Keratinocyte (primary cell): ENCODE data around the gene CFAP54. TPM values are rescaled to one million over a fixed set of nuclear protein-coding genes. Genes with fewer than 3 reads are reported as not detected.

Source experiments
- DNase-seq: peaks from one replicate; pipeline ENCODE4 v3.0.0-alpha.2; 2011; ENCODE audit warnings: low read depth, missing footprints, low spot score
- FAIRE-seq: peaks from 2 replicates; lab custom pipeline; 2011; peaks lifted over from hg19 to GRCh38; lab: Jason Lieb, UNC
- H2AFZ ChIP-seq: 2 replicates; pipeline ENCODE4 v1.6.0; 2012; ENCODE audit warnings: low read length, control low read depth, inconsistent platforms; ENCODE audit not compliant: control insufficient read depth
- H3K27ac ChIP-seq: 2 replicates; pipeline ENCODE4 v1.5.1; 2011; ENCODE audit warnings: low read length; ENCODE audit not compliant: control insufficient read depth, insufficient read depth
- H3K27me3 ChIP-seq: 3 replicates; pipeline ENCODE4 v1.6.0; 2011; ENCODE audit warnings: low read length; ENCODE audit not compliant: control insufficient read depth, insufficient read depth; ENCODE audit errors: extremely low read depth
- H3K36me3 ChIP-seq, 2 experiments: 2 replicates in 1 of 2; 3 replicates in 1 of 2; pipeline ENCODE4 v1.5.1; 2011; ENCODE audit warnings: low read length in 2 of 2, mild to moderate bottlenecking in 1 of 2; ENCODE audit not compliant: control insufficient read depth in 2 of 2, insufficient read depth in 2 of 2; ENCODE audit errors: extremely low read depth in 1 of 2
- H3K4me1 ChIP-seq: 3 replicates; pipeline ENCODE4 v1.5.1; 2011; ENCODE audit warnings: low read length; ENCODE audit not compliant: control insufficient read depth, insufficient read depth; ENCODE audit errors: extremely low read depth
- H3K4me2 ChIP-seq: 3 replicates; pipeline ENCODE4 v1.6.0; 2011; ENCODE audit warnings: low read depth, low read length; ENCODE audit not compliant: control insufficient read depth, insufficient read depth; ENCODE audit errors: extremely low read depth
- H3K4me3 ChIP-seq, 3 experiments: fragments of 200-600 bp in 1 of 3; sonication (generic) in 1 of 3; 2 replicates in 2 of 3; 3 replicates in 1 of 3; pipeline ENCODE4 v1.5.1; 2011 to 2016; ENCODE audit warnings: low read length in 3 of 3, mild to moderate bottlenecking in 3 of 3, control low read depth in 2 of 3, inconsistent platforms in 1 of 3, low read depth in 1 of 3, mixed read lengths in 1 of 3, mixed run types in 1 of 3, moderate library complexity in 1 of 3; ENCODE audit not compliant: control insufficient read depth in 2 of 3, insufficient read depth in 2 of 3; ENCODE audit errors: extremely low read depth in 1 of 3
- H3K79me2 ChIP-seq: 2 replicates; pipeline ENCODE4 v1.6.0; 2012; ENCODE audit warnings: low read length; ENCODE audit not compliant: control insufficient read depth, insufficient read depth
- H3K9ac ChIP-seq: 3 replicates; pipeline ENCODE4 v1.6.0; 2011; ENCODE audit warnings: low read length; ENCODE audit not compliant: control insufficient read depth, insufficient read depth; ENCODE audit errors: extremely low read depth
- H3K9me1 ChIP-seq: 3 replicates; pipeline ENCODE4 v1.6.0; 2011; ENCODE audit warnings: low read length; ENCODE audit not compliant: control insufficient read depth, insufficient read depth; ENCODE audit errors: extremely low read depth
- H3K9me3 ChIP-seq: 2 replicates; pipeline ENCODE4 v1.5.1; 2012; ENCODE audit warnings: low read depth, low read length; ENCODE audit not compliant: control insufficient read depth
- H4K20me1 ChIP-seq: 3 replicates; pipeline ENCODE4 v1.6.0; 2011; ENCODE audit warnings: low read length; ENCODE audit not compliant: control insufficient read depth, insufficient read depth; ENCODE audit errors: extremely low read depth
- CTCF ChIP-seq, 3 experiments: IDR thresholded peaks in 1 of 3; conservative IDR thresholded peaks in 1 of 3; optimal IDR thresholded peaks in 1 of 3; 2 replicates in 2 of 3; 3 replicates in 1 of 3; pipeline versions ENCODE3 to v1.5.1; 2011; ENCODE audit warnings: low read length in 3 of 3, mild to moderate bottlenecking in 3 of 3, moderate library complexity in 2 of 3, control low read depth in 1 of 3, inconsistent platforms in 1 of 3; ENCODE audit not compliant: insufficient read depth in 2 of 3; ENCODE audit errors: extremely low read depth in 1 of 3
- EZH2 ChIP-seq: IDR thresholded peaks from one replicate; pipeline ENCODE4 v1.6.1; 2012; ENCODE audit warnings: inconsistent platforms, mild to moderate bottlenecking, low read length, moderate library complexity
- dilution Hi-C: fragments of 300-500 bp; cut with MboI; formaldehyde crosslinking; loops from one replicate; pipeline ENCODE4 v1.7.0; 2020; ENCODE audit warnings: low sequenced_read_pairs; ENCODE audit not compliant: extremely low pct_ligation_motif_present
- polyA plus RNA-seq, 5 experiments: library from polyadenylated mRNA; depleted of rRNA in 3 of 5; stranded (reverse) in 3 of 5; stranded (forward) in 1 of 5; unstranded in 1 of 5; fragments of >200 nt; gene quantifications; 1 replicate in 1 of 5; 2 replicates in 3 of 5; 3 replicates in 1 of 5; pipeline versions ENCODE4 v1.2.1 to v1.2.3, GENCODE V29; 2011 to 2012; ENCODE audit warnings: missing spikeins in 2 of 5, low read depth in 1 of 5, low replicate concordance in 1 of 5

The CFAP54 gene
- polyA plus RNA-seq, 1 donor (not counting 4 experiments of a cell fraction or from before 2014, with no cell fraction given), result 1.2 TPM

GRCh38 chr12:96846293-96846692 lies 356.9 kb downstream of the CFAP54 start:
- Histone ChIP-seq H3K36me3 (no peaks in the 10 kb centered on the region), H3K4me3 (no peak overlapping the region), H3K9me1 (no peaks in the 10 kb centered on the region), H3K9ac (no peak overlapping the region), H2AFZ (no peak overlapping the region), H3K79me2 (no peaks in the 10 kb centered on the region), H4K20me1 (no peaks in the 10 kb centered on the region), H3K4me1 (no peaks in the 10 kb centered on the region), H3K9me3 (no peaks in the 10 kb centered on the region), H3K27ac (no peak overlapping the region), H3K4me2 (no peak overlapping the region), H3K27me3 (no peaks in the 10 kb centered on the region)
- no peak for TF ChIP-seq CTCF (optimal IDR thresholded peaks at IDR 0.05 in 1 of 3, IDR thresholded peaks at IDR 0.05 in 1 of 3, conservative IDR thresholded peaks at IDR 0.05 in 1 of 3; ENCODE audit: extremely low read depth in 1 of 3, insufficient read depth in 2 of 3, low read length in 3 of 3)
- TF ChIP-seq EZH2, result no peak
- FAIRE-seq, result no peak
- dilution Hi-C loops, result no loop called here
- DNase-seq, result no peak

- Histone ChIP-seq H3K9ac (no peak overlapping the region), H3K27me3 (no peaks in the 10 kb centered on the region), H4K20me1 (no peaks in the 10 kb centered on the region), H2AFZ (no peak overlapping the region), H3K79me2 (no peaks in the 10 kb centered on the region), H3K36me3 (no peaks in the 10 kb centered on the region), H3K4me2 (no peak overlapping the region), H3K9me1 (no peaks in the 10 kb centered on the region), H3K27ac (no peak overlapping the region), H3K9me3 (no peaks in the 10 kb centered on the region), H3K4me3 (no peak overlapping the region), H3K4me1 (no peaks in the 10 kb centered on the region)
- no peak for FAIRE-seq
- no peak for DNase-seq
- dilution Hi-C loops, result no loop called here
- TF ChIP-seq EZH2 (no peak), CTCF (optimal IDR thresholded peaks at IDR 0.05 in 1 of 3, IDR thresholded peaks at IDR 0.05 in 1 of 3, conservative IDR thresholded peaks at IDR 0.05 in 1 of 3; ENCODE audit: extremely low read depth in 1 of 3, insufficient read depth in 2 of 3, low read length in 3 of 3) (no peak)
Measured at GRCh38 chr12:96850676-96851075, 361.3 kb downstream of the CFAP54 start.
